Colon (tissue), 2 donors: Measurements from ENCODE around the gene DTX3.
"Not testable (repeated sequence)": the region's sequence is repeated elsewhere in the genome, so short reads cannot be mapped to it uniquely, and the experiment has no call there.

Source experiments
- FAIRE-seq: peaks from 2 replicates; lab custom pipeline; 2012; peaks lifted over from hg19 to GRCh38; lab: Jason Lieb, UNC
- donor health status: control.
- donor health status: control.

The DTX3 gene

DNA sequence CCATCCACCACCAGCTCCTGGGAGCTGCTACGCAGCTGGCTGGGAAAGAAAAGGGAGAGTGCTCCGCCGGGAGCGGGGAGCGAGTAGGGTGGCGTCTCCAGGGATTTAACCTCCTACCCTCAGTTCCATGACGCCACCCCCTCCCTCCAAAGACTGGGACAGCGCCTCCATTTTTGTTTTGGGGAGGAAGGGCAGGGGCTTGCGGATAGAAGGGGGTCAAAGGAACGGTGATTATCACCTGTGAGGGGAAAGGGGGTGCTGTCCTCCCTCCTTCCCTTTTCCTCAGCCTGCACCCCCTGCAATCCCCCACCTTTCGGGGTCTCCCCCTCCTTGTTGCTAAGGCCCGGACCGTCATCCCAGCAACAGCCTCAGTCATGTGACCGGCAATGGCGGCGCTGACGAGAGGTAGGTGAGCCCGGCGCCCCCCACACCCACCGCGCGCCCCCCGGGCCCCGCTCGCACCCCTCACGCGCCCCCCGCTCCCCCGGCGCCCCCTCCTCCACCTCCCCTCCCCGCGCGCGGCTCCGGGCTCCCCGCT, at the start of gene DTX3:
Gene DTX3, plus strand, starts transcription at position 371 of the 538 bp plus-strand sequence. CDS start 1,694 bp downstream, outside the sequence.
- FAIRE-seq: no peak

DNA sequence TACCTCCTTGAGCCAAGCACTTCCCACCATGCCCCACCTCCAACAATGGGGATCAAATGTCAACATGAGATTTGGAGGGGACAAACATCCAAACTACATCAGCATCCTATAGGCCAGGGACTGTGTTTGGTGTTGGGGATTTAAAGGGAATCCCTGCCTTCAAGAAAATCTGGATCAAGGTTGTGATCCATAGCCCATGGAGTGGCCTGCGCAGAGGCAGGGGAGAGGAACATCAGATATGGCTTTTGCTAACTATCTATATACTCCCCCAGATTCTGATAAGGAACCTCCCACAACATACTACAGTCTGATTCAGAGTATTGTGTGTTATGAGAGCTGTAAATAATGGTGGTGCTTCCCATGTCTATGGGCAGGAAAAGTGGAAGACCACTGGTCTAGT, 49.7 kb upstream of the DTX3 start:
- no peak for FAIRE-seq

GRCh38 chr12:57558864-57559263, 45.8 kb upstream of the DTX3 start:
- FAIRE-seq: no peak

GRCh38 chr12:57560516-57560915, 44.1 kb upstream of the DTX3 start:
- no peak for FAIRE-seq

DNA sequence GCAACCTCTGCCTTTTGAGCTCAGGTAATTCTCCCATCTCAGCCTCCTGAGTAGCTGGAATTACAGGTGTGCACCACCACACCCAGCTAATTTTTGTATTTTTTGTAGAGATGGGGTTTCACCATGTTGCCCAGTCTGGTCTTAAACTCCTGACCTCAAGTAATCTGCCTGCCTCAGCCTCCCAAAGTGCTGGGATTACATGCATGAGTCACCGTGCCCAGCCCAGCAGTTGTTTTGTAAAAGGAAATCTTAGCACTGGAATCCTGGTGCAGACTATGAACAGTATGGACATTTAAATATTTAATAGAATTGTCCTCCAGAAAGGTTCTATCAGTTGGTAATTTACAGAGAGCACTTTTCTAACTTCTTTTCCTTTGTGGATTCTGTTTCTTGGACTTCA, 43.5 kb upstream of the DTX3 start:
- not testable (repeated sequence) for FAIRE-seq

DNA sequence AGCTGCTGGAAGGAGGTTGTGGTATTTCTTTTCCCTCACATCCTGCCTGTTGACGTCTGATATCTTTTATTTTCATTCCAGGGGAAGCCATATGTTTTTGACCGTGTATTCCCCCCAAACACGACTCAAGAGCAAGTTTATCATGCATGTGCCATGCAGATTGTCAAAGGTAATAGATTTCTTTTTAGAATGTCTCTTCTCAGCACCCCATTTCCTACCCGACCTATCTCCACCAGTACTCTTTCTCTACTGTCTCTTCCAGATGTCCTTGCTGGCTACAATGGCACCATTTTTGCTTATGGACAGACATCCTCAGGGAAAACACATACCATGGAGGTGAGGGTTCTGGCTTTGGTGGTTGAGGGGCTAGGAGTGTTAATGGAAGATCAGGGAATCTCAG, 41.3 kb upstream of the DTX3 start:
- no peak for FAIRE-seq

DNA sequence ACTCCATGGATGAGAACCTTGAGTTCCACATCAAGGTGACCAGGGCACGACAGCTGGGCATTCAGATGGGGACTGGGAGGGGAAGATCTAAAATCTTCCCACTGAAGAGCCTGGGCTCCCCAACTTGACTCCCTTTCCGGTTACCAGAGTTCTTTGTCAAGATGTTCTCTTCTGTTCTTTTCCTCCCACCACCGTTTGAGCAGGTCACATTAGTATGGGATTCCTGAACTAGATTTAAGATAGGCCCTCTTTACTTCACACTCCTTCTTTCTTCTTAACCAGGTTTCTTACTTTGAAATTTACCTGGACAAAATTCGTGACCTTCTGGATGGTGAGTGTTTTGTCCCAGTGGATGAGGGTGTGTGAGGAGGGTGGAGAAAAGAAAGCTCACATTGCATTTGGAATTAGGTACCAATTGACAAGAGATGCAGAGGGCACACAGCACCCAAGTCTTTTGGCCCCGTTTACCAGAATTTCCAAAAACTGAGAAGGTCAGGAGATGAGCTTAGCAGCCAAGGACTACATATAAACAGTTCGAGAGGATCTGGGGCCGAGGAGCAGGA, 40.4 kb upstream of the DTX3 start:
- FAIRE-seq: no peak

- FAIRE-seq: no peak
These were observed 35.8 kb upstream of the DTX3 start for GRCh38 chr12:57568838-57569237.

DNA sequence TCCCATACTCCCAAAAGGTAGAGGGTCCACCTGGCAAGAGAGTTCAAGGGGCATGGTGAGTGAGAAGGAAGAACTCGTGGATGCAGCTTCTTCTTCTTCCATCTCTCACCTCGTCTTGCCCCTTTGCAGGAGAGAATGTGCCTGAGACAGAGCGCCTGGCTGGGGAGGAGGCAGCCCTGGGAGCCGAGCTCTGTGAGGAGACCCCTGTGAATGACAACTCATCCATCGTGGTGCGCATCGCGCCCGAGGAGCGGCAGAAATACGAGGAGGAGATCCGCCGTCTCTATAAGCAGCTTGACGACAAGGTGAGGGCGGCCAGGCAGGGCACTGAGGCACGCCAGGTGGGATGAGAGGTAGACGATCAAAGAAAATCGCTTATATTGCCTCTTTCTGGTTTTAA, 34.8 kb upstream of the DTX3 start:
- no peak for FAIRE-seq

GRCh38 chr12:57570438-57570837, 34.2 kb upstream of the DTX3 start:
- FAIRE-seq: not testable (repeated sequence)

DNA sequence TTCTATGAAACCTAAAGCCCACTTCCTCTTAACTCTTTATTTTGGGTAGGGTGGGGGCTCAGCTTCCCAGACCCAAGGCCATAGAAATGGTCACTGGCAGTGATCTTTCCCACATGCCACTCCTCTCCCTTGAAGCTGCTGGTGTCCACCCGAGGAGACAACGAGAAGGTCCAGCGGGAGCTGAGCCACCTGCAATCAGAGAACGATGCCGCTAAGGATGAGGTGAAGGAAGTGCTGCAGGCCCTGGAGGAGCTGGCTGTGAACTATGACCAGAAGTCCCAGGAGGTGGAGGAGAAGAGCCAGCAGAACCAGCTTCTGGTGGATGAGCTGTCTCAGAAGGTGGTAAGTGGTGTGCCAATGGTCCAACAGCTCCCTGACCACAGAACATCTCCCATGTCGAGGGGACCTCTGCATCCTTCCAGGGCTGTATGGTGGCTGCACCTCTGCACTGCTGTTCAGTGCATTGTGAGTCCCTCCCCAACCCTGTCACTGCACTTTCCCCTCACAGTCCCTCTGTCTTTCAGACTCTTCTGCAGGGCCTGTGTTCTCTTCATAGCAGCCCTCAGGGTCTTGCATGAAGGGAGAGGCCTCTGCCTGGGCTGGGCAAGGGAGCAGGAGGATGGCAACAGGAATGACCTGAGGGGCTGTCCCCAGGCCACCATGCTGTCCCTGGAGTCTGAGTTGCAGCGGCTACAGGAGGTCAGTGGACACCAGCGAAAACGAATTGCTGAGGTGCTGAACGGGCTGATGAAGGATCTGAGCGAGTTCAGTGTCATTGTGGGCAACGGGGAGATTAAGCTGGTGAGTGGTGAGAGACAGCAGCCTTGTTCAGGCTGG, 32.5 kb upstream of the DTX3 start:
- FAIRE-seq: no peak

- no peak for FAIRE-seq
These were observed 29.8 kb upstream of the DTX3 start for GRCh38 chr12:57574795-57575194.

- FAIRE-seq: no peak
These were observed 28.6 kb upstream of the DTX3 start for GRCh38 chr12:57575771-57576612.

DNA sequence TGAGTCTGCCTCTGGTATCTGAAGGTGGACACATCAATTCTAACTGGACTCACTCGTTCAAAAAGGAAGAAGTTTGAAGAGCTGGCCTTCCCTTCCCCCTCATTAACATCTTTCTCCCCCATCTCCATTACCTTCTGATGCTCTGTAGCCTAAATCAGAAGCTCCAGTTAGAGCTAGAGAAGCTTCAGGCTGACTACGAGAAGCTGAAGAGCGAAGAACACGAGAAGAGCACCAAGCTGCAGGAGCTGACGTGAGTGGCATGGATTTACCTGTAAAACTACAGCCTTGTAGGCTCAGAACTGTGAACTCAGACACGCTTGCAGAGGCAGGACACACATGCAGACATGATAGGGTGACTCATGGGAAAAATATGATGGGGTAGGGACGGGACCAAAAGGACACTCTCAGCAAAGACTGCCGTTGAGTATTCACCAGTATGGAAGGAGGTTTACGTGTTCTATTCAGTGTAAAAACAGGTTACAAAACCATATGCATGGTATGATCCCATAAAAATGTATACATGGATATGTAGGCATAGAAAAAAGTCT, 27.9 kb upstream of the DTX3 start:
- no peak for FAIRE-seq

- no peak for FAIRE-seq
These were observed 26.5 kb upstream of the DTX3 start for GRCh38 chr12:57577981-57578758.

DNA sequence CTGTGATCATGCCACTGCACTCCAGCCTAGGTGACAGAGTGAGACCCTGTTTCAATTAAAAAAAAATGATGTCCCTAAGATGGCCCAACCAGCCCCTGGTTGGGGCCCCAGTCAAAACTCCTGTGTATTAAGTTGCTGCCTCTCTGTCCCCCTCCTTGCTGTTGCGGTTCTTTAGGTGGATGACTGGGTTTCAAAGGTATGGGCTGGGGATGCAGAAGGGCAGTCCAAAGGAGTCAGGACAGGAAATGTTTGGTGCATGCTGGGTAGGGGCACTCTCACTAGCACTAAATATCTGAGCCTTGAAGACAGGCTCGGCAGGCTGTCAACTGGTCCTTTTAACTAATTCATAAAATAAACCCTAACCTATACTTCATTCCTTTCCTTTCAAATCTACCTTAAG, 25.6 kb upstream of the DTX3 start:
- no peak for FAIRE-seq

- no peak for FAIRE-seq
These were observed 24.8 kb upstream of the DTX3 start for GRCh38 chr12:57579677-57580465.

- FAIRE-seq: no peak
These were observed 24.2 kb upstream of the DTX3 start for GRCh38 chr12:57580466-57580795.

DNA sequence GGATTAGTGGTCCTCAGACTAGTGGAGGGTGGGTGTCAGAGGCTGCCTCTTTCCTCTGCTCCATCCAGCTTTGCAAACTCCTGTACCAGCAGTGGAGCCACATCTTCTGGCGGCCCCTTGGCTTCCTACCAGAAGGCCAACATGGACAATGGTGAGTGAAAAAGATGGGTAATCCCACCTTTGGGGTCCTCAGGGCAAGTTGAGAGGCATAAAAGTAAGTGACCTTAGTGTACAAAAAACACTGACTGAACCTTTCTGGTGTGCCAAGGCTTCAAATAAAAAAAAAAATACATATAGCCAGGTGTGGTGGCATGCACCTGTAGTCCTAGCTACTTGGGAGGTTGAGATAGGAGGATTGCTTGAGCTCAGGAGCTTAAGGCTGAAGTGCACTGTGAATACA, 22.8 kb upstream of the DTX3 start:
- FAIRE-seq: no peak

GRCh38 chr12:57582440-57582839, 22.2 kb upstream of the DTX3 start:
- FAIRE-seq: no peak
